T follicular helper cell (primary cell): ENCODE measurements around the gene ACSS3.
"Not testable (repeated sequence)": the region's sequence is repeated elsewhere in the genome, so short reads cannot be mapped to it uniquely, and the experiment has no call there.

Experiments
- DNase-seq: peaks from one replicate; pipeline ENCODE4 v3.0.0-alpha.2; 2020; ENCODE audit warnings: low read depth

Gene ACSS3

DNA sequence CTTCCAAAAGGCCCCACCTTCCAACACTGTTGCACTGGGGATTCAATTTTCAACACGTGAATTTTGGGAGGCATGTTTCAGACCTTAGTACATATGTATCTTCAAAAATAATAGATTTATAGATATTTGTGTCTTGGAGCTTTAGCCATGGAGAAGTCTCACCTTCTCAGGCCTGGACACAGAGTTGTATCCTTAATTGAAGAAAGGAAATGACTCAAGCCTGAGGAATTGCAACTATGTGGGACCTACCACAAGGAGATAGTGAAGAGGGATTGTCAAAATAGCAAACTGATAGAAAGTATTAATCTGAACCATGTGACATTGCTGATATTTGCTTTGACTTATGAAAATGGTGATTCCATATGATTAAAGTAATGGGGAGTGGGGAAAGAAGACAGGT is 89.8 kb downstream of the ACSS3 start:
- no peak for DNase-seq

DNA sequence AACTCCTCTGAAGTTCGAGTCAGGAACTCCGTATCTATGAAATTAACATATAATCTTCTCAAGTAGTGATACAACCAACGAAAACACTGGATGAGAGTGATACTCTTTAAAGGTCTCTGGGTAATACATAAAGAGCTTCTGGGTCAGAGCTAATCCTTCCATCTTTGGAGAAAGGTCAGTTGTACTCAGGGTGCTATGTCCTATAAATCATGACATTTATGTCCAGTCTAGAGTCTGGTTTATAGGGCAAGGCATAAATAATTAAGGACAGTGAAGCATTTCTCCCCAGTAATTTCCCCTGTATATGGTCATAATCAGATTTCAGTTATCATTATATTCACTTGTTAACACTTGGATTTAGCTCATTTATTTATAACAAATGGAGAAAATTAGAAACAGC is 90.6 kb downstream of the ACSS3 start:
- DNase-seq: no peak

DNA sequence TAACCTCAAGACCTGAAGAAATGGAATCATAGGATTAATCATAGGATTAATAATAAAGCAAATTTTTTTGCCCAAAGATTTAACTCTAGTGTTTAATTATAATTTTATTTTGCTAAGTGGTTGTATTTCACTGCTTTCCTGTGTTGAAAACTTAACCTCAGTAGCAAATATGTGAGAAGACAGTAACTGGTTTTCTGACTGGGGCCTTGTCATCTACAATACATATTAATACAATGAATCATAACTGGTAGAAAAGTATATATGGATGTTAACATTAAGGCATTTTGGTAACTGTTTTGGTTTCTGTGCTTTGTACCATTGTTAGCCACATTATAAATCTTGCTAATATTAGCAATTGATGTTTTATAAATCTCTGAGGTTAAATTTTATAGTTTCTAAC is 92.2 kb downstream of the ACSS3 start:
- DNase-seq: no peak

DNA sequence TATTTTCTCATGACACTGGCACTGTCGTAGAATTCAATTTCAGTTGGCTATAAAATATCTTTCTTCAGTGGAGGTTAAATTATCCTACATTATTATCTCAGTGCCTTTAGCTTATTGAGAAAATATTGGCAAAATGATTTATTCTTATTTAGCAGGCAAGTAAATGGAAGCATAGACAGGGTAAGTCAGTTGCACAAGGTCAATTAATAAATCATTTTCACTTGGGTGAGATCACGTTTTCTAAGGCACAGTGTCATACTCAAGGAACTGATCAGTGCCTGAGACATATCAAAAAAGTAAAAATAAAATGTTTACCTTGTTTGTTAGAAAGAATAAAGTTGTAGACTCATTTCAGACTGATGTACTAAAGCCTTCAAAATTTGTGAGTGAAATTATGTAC is 95.0 kb downstream of the ACSS3 start:
- no peak for DNase-seq

DNA sequence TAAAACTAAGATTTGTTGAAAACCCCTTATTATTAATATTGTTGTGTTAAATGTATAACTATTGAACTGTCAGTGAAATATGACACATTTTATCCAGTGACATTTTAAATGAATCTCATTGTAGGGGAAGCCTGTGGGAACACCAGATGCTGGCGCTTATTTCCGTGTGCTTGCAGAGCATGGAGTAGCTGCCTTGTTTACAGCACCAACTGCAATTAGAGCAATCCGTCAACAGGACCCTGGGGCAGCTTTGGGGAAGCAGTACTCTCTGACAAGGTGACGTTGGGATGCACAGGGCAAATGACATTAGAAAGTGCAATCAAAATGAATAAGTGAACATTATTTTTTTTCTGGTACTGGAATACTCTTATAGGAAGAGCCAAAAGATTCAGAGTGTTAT is 96.8 kb downstream of the ACSS3 start:
- DNase-seq: no peak

DNA sequence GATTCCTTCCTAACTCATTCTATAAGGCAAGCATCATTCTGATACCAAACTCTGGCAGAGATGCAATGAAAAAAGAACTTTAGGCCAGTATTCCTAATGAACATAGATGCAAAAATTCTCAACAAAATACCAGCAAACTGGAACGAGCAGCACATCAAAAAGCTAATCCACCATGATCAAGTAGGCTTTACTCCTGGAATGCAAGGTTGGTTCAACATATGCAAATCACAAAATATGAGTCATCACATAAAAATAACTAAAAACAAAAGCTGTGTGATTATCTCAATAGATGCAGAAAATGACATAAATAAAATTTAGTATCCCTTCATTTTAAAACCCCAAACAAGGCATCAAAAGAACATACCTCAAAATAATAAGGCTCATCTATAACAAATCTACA is 98.9 kb downstream of the ACSS3 start:
- DNase-seq: no peak

DNA sequence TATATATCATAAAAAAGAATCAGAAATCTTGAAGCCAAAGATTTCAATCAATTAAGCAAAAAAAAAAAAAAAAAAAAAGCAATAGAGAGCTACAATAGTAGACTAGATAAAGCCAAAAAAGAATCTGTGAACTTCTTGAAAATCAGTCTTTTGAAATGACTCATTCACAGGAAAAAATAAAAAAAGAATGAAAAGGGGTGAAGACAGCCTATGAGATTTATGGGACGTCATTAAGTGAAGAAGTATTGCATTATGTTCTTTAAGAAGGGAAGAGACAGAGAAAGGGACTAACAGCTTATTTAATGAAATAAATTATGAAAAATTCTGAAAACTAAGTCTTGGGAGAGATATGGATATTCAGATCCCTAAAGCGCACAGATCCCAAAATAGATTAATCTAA is 103.8 kb downstream of the ACSS3 start:
- no peak for DNase-seq

DNA sequence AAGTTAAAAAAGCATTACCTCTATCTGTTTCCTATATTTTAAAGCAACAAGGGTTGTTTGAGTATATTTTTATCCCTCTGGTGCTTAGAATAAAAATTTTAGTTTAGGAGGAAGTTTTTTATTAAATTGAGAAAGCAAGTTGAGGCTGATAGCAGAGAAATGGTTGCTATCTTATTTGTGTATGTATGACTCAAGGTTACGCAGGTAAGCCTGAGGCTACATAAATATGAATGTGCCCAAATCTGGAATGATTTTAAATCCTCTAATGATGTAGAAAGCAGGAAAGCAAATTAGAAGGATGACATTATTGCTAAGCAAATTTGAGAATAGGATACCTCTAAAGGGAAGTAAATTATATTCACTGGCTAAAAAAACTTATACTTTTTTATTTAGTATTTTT is 109.8 kb downstream of the ACSS3 start:
- no peak for DNase-seq

DNA sequence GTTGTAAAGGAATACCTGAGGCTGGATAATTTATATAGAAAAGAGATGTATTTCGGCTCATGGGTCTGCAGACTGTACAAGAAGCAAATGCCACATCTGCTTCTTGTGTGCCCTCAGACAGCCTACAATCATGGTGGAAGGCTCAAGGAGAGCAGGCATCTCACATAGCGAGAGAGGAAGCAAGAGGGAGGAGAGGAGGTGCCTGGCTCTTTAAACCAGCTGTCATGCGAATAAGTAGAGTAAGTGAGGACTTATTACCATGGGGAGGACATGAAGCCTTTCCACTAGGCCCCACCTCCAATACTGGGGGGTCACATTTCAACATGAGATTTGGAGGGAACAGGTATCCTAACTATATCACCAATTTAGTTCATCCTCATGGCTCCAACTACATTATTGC is 118.7 kb downstream of the ACSS3 start:
- no peak for DNase-seq

DNA sequence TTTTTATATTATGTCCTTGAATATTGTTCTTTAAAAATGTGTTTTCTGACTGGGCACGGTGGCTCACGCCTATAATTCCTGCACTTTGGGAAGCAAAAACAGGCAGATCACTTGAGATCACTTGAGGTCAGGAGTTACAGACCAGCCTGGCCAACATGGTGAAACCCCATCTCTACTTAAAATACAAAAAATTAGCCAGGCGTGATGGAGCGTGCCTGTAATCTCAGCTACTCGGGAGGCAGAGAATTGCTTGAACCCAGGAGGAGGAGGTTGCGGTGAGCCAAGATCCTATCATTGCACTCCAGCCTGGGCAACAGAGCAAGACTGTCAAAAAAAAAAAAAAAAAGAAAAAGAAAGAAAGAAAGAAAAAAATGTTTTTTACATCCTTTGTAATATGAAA is 122.7 kb downstream of the ACSS3 start:
- not testable (repeated sequence) for DNase-seq

DNA sequence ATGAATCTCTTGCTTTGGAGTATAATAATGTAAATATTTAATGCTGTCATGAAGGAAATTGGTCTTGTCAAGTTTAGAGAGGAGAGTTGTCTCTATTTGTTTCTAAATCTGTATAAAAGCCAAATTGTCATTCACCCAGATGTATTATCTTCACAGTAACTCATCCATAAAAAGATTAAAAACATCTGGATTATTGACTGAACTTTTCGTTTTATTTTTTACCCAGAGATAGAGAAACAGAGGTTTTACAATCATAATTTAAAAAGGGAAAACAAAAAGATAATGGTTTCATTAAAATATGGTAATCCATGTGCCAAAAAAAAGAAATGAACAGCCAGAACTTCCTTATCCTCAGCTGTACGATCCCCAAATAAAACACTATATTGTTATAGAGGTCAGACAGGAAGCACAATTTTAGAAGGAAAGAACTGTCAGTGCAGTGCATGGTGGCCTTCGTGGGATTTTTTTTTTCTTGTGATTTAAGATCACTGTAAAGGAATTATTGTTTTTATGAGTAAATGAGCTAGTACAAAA is 125.9 kb downstream of the ACSS3 start:
- no peak for DNase-seq

DNA sequence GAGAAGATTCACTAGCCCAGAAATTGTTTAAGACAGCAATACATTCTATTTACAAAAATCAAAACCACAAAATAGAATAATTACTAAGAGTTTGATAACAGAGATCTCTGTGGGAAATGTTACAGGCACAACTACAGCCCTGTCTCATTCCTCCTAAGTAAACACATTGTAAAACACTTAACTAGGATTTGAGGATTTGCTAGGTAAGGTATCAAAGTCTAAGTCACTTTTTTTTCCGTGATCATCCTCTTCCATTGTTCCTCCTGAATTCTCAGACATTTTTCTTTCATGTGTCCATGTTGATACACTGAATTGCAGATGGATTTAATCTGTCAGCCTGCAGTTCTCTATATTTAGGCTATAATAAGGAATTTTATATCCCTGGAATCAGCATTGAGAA is 127.5 kb downstream of the ACSS3 start:
- no peak for DNase-seq

DNA sequence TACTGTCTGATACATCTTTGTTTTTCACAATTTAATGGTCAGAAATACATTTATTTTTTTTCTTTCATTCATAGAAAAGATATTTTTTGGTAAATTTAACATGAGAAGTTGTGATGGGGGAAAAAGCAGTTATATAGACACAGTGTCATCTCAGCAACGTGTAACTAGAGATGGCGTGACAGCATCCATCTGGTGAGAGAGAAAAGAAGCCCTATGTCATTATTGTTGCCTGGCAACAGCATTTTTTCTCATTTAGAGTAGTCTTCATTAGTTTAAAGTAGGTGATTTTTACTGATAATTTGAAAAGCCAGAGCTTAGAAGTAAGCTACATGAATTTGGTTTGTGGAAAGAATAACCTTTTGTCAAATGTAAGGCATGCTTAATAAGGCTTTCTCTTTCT is 128.6 kb downstream of the ACSS3 start:
- no peak for DNase-seq

DNA sequence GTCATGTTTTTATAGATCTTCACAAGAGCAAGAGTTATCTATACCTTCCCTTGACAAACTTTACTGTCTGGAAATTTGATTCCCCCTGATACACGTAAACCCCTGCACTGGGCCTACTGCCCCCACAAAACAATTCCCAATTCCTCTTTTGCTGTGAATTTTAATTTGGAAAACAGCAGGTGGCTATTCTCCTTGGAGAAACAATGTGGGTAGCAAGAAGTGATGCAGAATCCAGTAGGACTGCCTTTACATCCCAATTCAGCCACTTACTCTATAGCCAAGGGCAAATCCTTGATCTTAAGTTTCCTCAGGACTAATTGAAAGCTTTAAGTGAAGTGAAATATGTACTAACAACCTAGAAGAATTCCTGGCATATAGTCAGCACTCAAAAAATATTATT is 129.3 kb downstream of the ACSS3 start:
- DNase-seq: no peak

DNA sequence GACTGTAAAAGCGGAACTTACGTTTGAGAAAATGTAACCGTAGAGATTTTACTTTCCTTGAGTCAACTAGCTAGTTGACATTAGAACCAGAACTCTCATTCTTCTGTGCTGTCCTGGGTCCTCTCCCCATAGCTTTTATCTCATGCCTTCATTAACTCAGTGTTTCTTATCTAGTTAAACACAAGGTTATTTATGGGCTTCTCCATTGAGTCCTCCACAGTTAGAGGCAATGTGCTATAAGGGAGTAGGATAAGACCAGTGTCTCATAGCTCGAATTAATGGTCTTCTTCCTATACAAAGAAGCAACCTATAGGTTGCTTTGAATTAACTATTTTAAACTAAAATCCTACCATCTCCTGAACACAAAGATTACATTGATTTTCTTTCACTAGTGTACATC is 129.8 kb downstream of the ACSS3 start:
- no peak for DNase-seq

DNA sequence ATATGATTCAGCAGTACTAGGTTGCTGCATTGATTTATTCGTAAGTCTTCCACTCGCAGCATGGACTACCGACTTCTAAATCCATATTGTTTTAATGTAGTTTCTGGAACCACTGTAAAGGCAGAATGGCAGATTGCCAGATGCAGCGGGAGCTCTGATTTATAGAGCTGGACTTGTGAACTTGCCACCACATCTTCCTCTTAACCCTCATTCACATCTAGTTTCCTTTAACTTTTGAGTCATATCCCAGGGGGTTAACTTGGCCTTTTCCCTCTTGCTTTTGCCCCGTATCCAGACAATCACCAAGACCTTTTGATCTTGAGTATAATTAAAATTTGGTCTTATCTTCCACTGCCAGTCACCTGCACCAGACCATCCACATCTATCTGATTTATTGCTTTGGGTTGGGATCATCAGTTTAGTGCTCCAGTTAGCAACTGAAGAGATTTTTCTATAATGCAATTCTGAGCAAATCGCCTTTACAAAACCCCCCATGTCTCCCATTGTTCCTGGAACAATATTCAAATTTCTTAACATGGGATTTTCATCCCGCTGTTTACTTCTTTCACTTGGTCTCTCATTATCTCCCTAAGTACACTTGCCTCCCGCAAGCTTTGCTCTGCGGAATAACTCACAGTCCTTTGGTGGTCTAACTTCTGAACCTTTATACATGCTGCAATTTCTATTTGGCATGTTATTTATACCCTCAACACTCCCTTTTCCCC is 130.5 kb downstream of the ACSS3 start:
- DNase-seq: no peak

DNA sequence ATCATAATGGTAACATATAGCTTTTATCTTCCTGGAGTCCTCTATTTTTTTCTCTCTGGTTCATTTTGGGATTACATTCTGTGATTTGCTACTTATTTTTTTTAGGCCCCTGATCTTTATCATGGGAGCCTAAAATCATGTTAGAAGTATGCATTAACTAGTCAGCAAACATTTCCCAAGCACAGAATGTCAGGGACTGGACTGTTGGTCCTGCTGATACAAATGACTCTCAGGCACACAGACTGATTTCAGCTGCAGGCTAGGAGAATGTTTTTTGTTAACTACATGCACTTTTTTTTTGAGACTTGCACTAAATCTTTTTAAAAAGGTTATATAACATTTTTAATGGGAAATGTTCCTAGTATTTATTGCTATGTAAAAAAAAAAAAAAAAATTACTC is 131.1 kb downstream of the ACSS3 start:
- no peak for DNase-seq

DNA sequence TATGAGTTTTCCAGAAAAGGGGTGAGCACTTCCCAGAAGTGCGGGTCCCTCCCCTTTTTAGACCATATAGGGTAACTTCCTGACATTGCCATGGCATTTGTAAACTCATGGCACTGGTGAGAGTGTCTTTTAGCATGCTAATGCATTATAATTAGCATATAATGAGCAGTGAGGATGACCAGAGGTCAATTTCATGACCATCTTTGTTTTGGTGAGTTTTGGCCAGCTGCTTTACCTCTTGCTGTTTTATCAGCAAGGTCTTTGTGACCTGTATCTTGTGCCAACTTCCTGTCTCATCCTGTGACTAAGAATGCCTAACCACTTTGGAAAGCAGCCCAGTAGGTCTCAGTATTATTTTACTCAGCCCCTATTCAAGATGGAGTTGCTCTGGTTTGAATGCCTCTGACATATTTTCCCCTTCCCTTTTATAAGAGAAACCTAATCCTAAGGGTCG is 131.9 kb downstream of the ACSS3 start:
- DNase-seq: not testable (repeated sequence)

DNA sequence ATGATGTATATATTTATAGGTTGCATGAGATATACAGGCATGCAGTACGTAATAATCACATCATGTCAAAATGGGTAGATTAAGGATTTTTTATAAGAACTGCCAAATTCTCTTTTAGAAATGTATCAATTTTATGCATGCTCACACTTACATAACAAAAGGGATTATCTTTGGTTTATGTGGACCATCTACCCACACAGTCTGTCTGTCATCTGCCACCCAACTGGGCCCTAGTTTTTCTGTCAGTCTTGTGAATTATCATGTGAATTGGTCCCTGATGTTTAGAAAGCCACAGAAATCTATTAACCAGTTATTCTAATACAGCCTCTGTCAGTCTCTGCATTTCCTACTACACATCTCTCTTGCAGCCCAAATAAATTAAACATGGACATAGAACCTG is 133.4 kb downstream of the ACSS3 start:
- no peak for DNase-seq

DNA sequence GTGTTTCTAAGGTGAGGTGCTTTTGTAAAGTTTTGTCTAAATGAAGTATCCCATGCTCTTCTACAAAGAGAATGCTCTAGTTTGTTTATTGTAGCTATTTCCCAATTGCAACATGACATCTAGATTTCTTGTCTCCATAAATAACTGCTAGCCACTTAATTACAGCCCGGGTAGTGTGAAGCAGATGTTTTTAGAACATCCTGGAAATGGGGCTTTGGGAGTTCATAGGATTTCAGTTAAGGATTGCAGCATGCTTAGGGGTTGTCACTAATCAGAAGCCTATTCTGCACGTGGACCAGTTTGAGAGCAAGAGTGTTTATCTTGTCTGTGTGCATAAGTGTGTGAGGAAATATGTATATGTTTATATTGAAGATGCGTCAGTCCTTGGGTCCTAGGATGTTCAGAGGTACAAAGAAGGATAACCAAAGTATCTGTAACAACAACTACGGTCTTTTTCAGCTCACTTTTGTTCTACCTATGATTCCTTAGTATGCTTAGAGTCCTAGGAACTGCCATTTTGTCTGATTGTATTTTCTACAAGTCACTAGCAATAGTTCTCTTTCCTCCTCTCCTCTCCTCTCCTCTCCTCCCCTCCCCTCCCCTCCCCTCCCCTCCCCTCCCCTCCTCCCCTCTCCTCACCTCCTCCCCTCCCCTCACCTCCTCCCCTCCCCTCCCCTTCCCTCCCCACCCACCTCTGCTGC is 135.3 kb downstream of the ACSS3 start:
- no peak for DNase-seq

DNA sequence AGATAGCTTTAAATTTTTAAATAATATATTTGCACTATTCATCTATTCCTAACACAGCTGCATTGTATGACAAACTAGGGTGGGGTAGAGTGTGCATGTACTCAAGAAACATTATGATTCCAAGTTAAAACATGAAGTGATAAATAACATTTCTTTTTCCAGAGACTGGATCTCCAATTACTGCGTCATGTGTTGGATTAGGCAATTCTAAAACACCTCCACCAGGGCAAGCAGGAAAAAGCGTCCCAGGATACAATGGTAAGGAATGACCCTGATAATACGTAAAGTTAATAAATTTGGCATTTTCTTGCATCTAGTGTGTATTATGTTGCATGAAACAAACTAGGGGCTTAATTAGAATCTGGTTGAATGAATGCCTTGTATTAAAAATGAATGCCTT is 138.9 kb downstream of the ACSS3 start:
- no peak for DNase-seq

DNA sequence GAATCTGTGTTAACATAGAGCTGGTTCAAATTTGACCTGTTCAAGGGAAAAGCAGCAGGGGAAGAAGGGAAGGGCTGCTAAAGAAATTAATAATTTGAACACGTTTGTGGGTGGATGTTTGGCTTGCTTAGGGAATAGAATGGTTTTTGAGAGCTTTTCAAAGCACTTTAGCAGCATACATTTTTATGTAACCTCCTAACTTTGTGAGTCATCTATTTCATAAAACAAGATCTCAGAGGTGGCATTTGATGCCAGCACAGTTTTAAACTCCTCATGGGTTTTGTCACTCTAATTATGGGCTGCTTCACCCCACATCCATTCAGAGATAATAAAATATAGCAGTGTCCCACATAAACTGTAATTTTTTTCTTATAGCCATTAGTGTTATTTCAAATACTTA is 143.8 kb downstream of the ACSS3 start:
- no peak for DNase-seq

DNA sequence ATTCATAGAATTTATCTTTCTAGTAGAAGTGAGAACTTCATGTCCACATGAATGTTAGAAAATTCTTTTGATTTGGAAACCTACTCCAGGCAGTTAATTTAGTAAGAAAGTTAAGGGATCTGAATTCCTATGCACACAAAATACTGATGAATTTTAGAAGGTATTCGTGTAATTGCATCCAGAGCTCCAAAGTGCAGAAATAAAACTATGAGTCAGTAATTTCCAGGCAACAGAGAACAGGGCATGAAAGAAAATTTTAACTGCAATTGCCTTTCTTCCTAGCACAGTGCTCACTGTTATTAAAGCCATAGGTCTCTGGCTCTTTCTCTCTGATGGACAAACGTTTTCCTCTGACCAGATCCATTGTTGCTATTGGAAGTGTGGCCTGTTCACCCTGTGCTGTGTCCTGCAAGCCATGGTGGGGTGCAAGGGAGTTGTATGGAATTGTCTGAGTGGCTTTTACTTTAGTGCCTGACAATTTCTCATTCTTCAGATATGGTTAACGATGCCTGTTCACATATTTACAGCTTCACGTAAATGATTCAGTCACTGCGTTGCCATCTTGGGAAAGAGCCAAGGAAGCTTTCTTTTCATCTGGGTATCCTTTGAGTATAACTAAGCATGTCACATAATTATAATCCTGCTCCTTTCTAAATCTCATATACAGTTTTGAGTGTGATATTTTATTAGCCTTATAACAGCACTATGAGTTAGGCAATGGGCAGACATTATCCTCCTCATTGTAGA is 145.1 kb downstream of the ACSS3 start:
- DNase-seq: no peak
